GM18526 (cell line): ENCODE measurements around the gene CACNA1E.

Source experiments
- POLR2A ChIP-seq: IDR thresholded peaks from 3 replicates; pipeline ENCODE4 v1.6.1; 2011; ENCODE audit not compliant: insufficient read length; ENCODE audit errors: extremely low read depth

CACNA1E gene

DNA sequence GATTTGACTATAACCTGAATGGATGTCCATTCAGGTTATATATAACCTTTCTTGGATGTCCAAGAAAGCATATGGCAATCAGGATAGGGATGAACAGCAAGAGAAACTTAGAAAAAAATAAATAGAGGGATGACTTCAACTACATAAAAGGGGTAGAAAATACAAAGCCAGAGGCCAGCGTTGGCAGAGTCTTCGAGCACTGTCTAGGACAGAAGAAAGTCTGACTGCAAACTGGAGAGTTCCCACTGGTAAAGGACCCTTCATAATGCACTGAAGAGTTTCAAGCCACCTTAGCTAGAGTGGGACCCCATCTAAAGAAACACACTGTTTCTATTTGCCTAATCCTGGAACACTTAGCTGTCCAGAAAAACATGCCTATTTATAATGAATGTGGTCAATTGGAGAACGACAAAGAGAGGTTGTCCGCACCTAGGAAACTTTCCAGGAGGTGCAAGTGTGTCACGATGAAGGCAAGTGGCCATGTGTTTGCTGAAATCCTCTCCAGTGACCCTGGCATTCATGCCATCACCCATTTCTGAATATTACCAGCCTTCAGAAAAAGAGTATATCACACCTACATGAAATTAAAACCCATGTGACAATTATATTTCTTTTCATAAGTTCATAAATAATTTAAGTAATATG, 362.8 kb downstream of the CACNA1E start:
- TF ChIP-seq POLR2A, result no peak

DNA sequence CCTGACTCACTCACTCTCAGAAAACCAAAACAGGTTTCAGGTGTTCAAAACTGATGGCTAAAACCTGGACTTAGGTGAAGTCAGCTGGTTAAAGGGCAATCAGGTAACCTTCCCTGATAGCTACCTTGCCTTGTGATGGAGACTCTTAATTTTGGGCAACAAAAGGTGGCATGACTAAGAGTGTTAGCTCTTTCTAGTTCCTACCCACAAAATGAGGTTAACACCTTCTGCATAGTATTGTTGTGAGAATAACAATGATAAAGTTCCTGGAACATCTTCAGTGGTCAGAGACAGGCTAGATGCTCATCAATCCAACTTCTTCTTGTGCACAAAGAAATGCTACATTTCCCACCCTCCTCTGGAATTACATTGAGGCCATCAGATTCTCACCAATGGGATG, 363.4 kb downstream of the CACNA1E start:
- no peak for TF ChIP-seq POLR2A

DNA sequence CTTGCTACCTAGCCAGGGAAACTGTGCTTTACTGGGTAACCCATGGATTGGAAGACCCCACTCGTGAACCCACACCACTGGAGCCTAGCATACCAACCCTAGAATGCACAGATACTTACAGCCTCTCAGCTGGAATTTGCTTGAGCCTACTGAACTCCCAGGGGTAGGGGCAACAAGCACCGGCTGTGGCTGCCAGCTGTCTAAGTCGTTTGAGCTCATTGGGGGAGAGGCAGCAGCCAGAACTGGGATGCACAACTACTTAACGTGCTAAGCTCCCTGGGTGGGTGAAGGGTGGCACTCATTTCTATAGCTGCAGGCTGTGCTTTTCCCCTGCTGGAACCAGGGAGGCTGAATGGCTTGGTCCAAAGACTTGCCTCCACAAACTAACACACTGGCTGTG, 365.8 kb downstream of the CACNA1E start:
- no peak for TF ChIP-seq POLR2A

DNA sequence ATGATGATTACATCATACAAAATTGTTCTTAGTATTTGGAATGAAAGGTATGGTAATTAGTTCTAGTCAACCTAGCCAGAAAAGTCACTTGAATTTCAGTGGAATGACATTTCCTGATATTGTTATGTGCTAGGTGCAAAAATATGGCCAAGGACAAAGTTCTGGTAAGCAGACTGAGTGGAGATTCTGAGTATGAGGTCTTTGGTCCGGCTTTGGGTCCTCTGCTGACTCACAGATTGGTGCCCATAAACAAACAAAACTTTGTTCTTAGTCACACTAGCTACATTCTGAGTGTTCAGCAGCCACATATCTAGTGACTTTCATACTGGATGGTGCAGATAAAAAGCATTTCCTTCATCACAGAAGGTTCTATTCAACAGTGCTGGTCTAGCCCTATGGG, 372.1 kb downstream of the CACNA1E start:
- no peak for TF ChIP-seq POLR2A
